ENCODE results near the gene KCNG4. TPM values are rescaled to one million over a fixed set of nuclear protein-coding genes. Genes with fewer than 3 reads are reported as not detected.
"Not testable (repeated sequence)": the region's sequence is repeated elsewhere in the genome, so short reads cannot be mapped to it uniquely, and the experiment has no call there.

The KCNG4 gene
- total and polyA plus RNA-seq, 4 experiments from 2014 or later, result not detected

DNA sequence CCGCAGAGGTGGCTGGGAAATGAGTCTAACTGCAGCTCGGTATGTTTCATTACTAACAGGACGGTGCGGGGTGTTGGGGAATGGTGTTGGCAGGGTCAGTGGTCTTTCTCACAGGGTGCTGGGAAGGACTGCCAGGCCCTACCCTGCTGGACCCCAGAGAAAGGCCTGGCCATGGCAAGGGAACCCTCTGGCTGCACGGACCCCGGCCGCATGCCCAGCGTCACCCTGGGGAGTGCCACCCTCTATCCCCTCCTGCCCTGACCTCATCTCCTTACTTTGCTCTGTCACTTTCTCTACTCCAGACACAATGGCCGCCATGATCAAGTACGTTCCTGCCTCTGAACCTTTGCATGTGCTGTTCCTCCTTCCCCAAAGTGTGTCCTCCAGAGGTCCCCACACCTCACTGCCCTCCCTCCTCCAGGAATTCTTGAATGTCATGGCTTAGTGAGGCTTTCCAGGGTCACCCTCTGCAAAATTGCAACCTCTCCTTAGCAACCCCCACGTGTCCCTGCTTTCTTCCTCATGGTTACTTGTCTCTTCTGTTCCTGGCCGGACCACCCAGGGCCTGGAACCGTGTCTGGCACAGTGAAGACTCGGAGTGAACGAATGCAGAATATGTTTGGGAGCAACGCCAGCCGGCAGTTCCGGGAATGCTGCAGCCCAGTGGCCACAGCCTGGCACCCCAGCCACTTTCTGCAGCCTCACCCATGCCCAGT, 33.7 kb downstream of the KCNG4 start:
- no peak overlapping the region for H3K4me3 ChIP-seq (ENCODE audit: low read length in 2 of 2)
- intact Hi-C loops (cut with micrococcal nuclease), result no loop called here
- Mint-ChIP-seq H3K4me1 (no peaks in the 10 kb centered on the region), H3K9me3 (peaks cover 0 to 2% (median 0%) of the 10 kb centered on the region in 8 donors), H3K36me3 (no peaks in the 10 kb centered on the region), H3K27me3 (peaks cover 0 to 4% of the 10 kb centered on the region in 2 donors), H3K4me3 (no peak overlapping the region), H3K27ac (no peak overlapping the region)
- ChIA-PET CTCF (ENCODE audit: partially characterized antibody) (no interaction called here), POLR2A (ENCODE audit: partially characterized antibody) (no interaction called here)
- H3K4me1 ChIP-seq (ENCODE audit: insufficient read depth, low read length), result no peaks in the 10 kb centered on the region
- no peaks in the 10 kb centered on the region for H3K36me3 ChIP-seq (ENCODE audit: insufficient read depth, low read length)
- no peak overlapping the region for H3K27ac ChIP-seq (ENCODE audit: low read depth, low read length)
- no peak for DNase-seq
- no peaks in the 10 kb centered on the region for H3K27me3 ChIP-seq (ENCODE audit: insufficient read depth, low read length)
- H3K9me3 ChIP-seq (ENCODE audit: control insufficient read depth in 1 of 2, low read length in 2 of 2), result no peaks in the 10 kb centered on the region

DNA sequence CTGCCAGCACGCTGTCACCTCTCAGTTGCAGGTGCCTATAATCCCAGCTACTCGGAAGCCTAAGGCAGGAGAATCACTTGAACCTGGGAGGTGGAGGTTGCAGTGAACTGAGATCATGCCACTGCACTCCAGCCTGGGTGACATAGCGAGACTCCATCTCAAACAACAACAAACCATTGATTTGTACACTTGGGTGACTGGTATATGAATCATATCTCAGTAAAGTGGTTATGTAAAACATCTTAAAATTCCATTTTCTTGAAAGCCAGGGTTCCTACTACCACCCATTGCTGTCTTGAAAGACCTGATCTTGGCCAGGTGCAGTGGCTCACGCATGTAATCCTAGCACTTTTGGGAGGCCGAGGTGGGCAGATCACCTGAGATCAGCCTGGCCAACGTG, 34.7 kb downstream of the KCNG4 start:
- DNase-seq; H3K4me3 Mint-ChIP-seq; POLR2A ChIA-PET (ENCODE audit: partially characterized antibody); H3K9me3 ChIP-seq (ENCODE audit: control insufficient read depth in 1 of 2, low read length in 2 of 2); H3K27ac ChIP-seq (ENCODE audit: low read depth, low read length); H3K36me3 Mint-ChIP-seq; H3K27ac Mint-ChIP-seq; H3K4me3 ChIP-seq (ENCODE audit: low read length in 2 of 2); H3K27me3 ChIP-seq (ENCODE audit: insufficient read depth, low read length); intact Hi-C loops (cut with micrococcal nuclease); H3K4me1 Mint-ChIP-seq; H3K9me3 Mint-ChIP-seq; CTCF ChIA-PET (ENCODE audit: partially characterized antibody); H3K4me1 ChIP-seq (ENCODE audit: insufficient read depth, low read length); H3K27me3 Mint-ChIP-seq; H3K36me3 ChIP-seq (ENCODE audit: insufficient read depth, low read length): not testable (repeated sequence)

DNA sequence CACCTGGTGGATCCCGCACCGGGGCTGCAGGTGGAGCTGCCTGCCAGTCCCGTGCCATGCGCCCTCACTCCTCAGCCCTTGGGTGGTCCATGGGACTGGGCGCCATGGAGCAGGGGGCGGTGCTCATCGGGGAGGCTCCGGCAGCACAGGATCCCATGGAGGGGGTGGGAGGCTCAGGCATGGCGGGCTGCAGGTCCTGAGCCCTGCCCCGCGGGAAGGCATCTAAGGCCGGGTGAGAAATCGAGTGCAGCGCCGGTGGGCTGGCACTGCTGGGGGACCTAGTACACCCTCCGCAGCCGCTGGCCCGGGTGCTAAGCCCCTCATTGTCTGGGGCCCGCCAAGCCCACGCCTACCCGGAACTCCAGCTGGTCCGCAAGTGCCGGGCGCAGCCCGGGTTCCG, 35.3 kb downstream of the KCNG4 start:
- H3K27ac ChIP-seq (ENCODE audit: low read depth, low read length); POLR2A ChIA-PET (ENCODE audit: partially characterized antibody); DNase-seq; H3K36me3 ChIP-seq (ENCODE audit: insufficient read depth, low read length); H3K9me3 Mint-ChIP-seq; intact Hi-C loops (cut with micrococcal nuclease); H3K27me3 ChIP-seq (ENCODE audit: insufficient read depth, low read length); H3K27ac Mint-ChIP-seq; H3K4me3 ChIP-seq (ENCODE audit: low read length in 2 of 2); H3K36me3 Mint-ChIP-seq; H3K4me3 Mint-ChIP-seq; H3K4me1 Mint-ChIP-seq; H3K27me3 Mint-ChIP-seq; H3K4me1 ChIP-seq (ENCODE audit: insufficient read depth, low read length); H3K9me3 ChIP-seq (ENCODE audit: control insufficient read depth in 1 of 2, low read length in 2 of 2): not testable (repeated sequence)
- CTCF ChIA-PET (ENCODE audit: partially characterized antibody), result interaction anchor here (1.7 kb wide), 1 partner anchor 18 kb away, joined by 4 read pairs; the partner anchor contains the start of gene TAF1C

DNA sequence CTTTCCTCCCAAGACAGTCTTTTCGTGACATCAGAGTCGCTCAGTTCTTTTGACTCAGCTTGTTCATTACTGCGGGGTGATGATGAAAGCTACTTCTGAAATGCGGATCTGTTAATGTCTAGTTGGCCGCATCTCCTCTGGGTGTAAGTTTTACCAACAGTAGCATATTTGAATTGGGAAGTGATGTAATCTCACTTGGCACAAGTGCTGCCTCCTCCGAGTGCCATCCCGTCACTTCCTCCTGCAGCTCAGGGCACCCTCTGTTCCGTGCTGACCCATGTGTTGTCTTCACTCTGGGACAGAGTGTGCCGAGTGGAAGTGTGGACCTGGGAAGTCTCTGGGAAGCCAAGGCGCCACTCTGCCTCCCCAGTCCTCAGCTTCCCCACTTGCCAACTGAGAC, 40.0 kb downstream of the KCNG4 start:
- Histone ChIP-seq H3K4me3 (ENCODE audit: low read length in 2 of 2) (no peak overlapping the region), H3K36me3 (ENCODE audit: insufficient read depth, low read length) (no peaks in the 10 kb centered on the region), H3K27me3 (ENCODE audit: insufficient read depth, low read length) (no peaks in the 10 kb centered on the region), H3K27ac (ENCODE audit: low read depth, low read length) (no peak overlapping the region), H3K4me1 (ENCODE audit: insufficient read depth, low read length) (no peaks in the 10 kb centered on the region), H3K9me3 (ENCODE audit: control insufficient read depth in 1 of 2, low read length in 2 of 2) (no peaks in the 10 kb centered on the region)
- DNase-seq, result no peak
- peaks cover 0 to 4% of the 10 kb centered on the region in 2 donors for H3K27me3 Mint-ChIP-seq
- ChIA-PET CTCF (ENCODE audit: partially characterized antibody) (no interaction called here), POLR2A (ENCODE audit: partially characterized antibody) (no interaction called here)
- no peaks in the 10 kb centered on the region for H3K4me1 Mint-ChIP-seq
- H3K36me3 Mint-ChIP-seq, result no peaks in the 10 kb centered on the region
- intact Hi-C loops (cut with micrococcal nuclease), result no loop called here
- H3K4me3 Mint-ChIP-seq, result no peak overlapping the region
- no peak overlapping the region for H3K27ac Mint-ChIP-seq
- no peaks in the 10 kb centered on the region for H3K9me3 Mint-ChIP-seq

DNA sequence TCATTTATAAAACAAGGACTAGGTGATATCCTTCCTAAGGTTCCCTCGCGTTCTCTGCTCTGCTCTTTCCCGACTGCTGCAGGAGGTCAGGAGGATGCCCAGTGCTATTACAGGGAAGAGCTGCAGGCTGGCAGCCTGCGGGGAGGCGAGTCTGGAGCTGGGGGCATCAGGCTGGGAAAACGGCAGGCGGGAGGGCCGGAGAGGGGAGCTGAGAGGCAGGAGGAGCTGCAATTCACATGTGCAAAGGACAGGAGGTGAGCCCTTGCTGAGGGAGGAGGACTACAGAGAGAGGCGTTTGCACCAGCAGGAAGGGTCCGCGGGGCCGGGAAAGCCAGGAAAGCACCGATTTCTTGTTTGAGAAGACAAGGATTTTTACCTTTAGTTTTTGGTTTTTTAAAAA, 40.7 kb downstream of the KCNG4 start:
- Histone ChIP-seq H3K27ac (ENCODE audit: low read depth, low read length) (no peak overlapping the region), H3K9me3 (ENCODE audit: control insufficient read depth in 1 of 2, low read length in 2 of 2) (no peaks in the 10 kb centered on the region), H3K36me3 (ENCODE audit: insufficient read depth, low read length) (no peaks in the 10 kb centered on the region), H3K4me3 (ENCODE audit: low read length in 2 of 2) (no peak overlapping the region), H3K4me1 (ENCODE audit: insufficient read depth, low read length) (peaks cover under 1% of the 10 kb centered on the region), H3K27me3 (ENCODE audit: insufficient read depth, low read length) (no peaks in the 10 kb centered on the region)
- H3K4me3 Mint-ChIP-seq, result no peak overlapping the region
- ChIA-PET CTCF (ENCODE audit: partially characterized antibody) (no interaction called here), POLR2A (ENCODE audit: partially characterized antibody) (no interaction called here)
- no peaks in the 10 kb centered on the region for H3K9me3 Mint-ChIP-seq
- H3K27me3 Mint-ChIP-seq, result peaks cover 0 to 4% of the 10 kb centered on the region in 2 donors
- no peak for DNase-seq
- H3K4me1 Mint-ChIP-seq, result peaks cover 0 to 6% (median 5%) of the 10 kb centered on the region in 4 donors
- no peaks in the 10 kb centered on the region for H3K36me3 Mint-ChIP-seq
- peak overlapping the region in 1 of 7 donors; percentile 52 for H3K27ac Mint-ChIP-seq
- intact Hi-C loops (cut with micrococcal nuclease), result no loop called here

DNA sequence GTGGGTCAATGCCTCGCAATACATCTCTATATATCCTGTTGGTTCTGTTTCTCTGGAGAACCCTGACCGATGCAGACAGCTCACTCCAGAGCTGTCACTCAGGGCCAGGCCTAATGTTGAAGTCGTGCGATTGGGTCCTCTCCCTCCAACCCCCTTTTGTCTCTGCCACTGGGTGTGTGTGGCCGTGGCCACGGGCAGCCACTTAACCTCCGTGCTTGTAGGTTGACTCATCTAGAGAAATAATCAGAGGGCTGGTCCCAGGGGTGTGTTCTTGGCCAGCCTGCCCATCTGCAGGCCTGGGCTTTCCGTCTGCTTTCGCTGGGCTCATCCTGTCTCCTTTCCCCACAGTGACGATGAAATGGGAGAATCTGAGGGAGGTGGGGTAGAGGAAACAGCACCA, 41.4 kb downstream of the KCNG4 start:
- H3K4me1 Mint-ChIP-seq, result peaks cover 0 to 13% (median 11%) of the 10 kb centered on the region in 4 donors
- Histone ChIP-seq H3K4me1 (ENCODE audit: insufficient read depth, low read length) (peaks cover 8% of the 10 kb centered on the region), H3K27me3 (ENCODE audit: insufficient read depth, low read length) (no peaks in the 10 kb centered on the region), H3K4me3 (ENCODE audit: low read length in 2 of 2) (no peak overlapping the region), H3K9me3 (ENCODE audit: control insufficient read depth in 1 of 2, low read length in 2 of 2) (no peaks in the 10 kb centered on the region), H3K27ac (ENCODE audit: low read depth, low read length) (no peak overlapping the region), H3K36me3 (ENCODE audit: insufficient read depth, low read length) (no peaks in the 10 kb centered on the region)
- no peaks in the 10 kb centered on the region for H3K9me3 Mint-ChIP-seq
- intact Hi-C loops (cut with micrococcal nuclease), result no loop called here
- no peak for DNase-seq
- no peak overlapping the region for H3K4me3 Mint-ChIP-seq
- ChIA-PET POLR2A (ENCODE audit: partially characterized antibody) (no interaction called here), CTCF (ENCODE audit: partially characterized antibody) (no interaction called here)
- H3K27me3 Mint-ChIP-seq, result peaks cover 0 to 4% of the 10 kb centered on the region in 2 donors
- no peaks in the 10 kb centered on the region for H3K36me3 Mint-ChIP-seq
- H3K27ac Mint-ChIP-seq, result no peak overlapping the region

DNA sequence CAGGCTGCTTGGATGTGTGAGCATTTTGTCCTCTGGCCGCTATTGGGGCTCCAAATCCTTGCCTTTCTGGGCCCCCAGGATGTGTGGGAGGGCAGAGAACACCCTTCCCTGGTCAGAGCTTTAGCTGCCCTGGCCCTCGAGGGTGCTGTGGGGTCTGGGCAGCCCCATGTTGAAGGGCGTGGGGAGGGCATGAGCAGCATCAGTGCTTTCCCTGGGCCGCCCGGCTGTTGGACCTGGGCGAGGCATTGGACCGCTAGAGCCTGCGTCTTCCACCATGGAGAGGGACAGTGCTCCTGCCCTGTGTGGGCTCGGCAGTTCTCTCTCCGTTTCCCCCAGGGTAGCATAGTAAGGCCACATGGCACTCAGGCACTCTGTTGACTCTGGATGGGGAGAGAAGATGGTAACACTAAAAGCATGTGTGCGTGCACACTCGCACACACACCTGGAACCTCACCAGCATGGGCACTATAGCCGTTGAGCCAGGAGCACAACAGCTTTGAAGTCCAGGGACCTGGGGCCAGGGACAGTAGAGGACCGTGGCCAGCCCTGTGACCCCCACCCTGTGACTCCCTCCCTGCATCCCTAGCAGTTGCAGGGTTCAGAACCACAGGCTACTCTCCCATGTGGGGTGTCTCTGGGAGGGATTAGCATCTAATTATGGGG, 42.2 kb downstream of the KCNG4 start:
- no peak for DNase-seq
- intact Hi-C loops (cut with micrococcal nuclease), result no loop called here
- CTCF ChIA-PET (ENCODE audit: partially characterized antibody), result interaction anchor here (1.5 kb wide), 1 partner anchor 10 kb away, joined by 4 read pairs; the partner anchor contains the start of gene TAF1C
- Mint-ChIP-seq H3K27ac (no peak overlapping the region), H3K4me3 (no peak overlapping the region), H3K4me1 (peaks cover 3 to 18% (median 16%) of the 10 kb centered on the region in 4 donors), H3K36me3 (no peaks in the 10 kb centered on the region), H3K9me3 (no peaks in the 10 kb centered on the region), H3K27me3 (peaks cover 0 to 3% of the 10 kb centered on the region in 2 donors)
- Histone ChIP-seq H3K9me3 (ENCODE audit: control insufficient read depth in 1 of 2, low read length in 2 of 2) (no peaks in the 10 kb centered on the region), H3K27ac (ENCODE audit: low read depth, low read length) (no peak overlapping the region), H3K4me3 (ENCODE audit: low read length in 2 of 2) (no peak overlapping the region), H3K27me3 (ENCODE audit: insufficient read depth, low read length) (no peaks in the 10 kb centered on the region), H3K36me3 (ENCODE audit: insufficient read depth, low read length) (no peaks in the 10 kb centered on the region), H3K4me1 (ENCODE audit: insufficient read depth, low read length) (peaks cover 10% of the 10 kb centered on the region)
- POLR2A ChIA-PET (ENCODE audit: partially characterized antibody), result no interaction called here
